GM12873 (cell line): Measurements from ENCODE around the gene ELOVL2.

Source experiments
- TF ChIP-seq, protein P1 (sequence below): IDR thresholded peaks from 2 replicates; pipeline ENCODE4 v1.5.1; 2012; ENCODE audit warnings: low read depth, mild to moderate bottlenecking, moderate library complexity, low read length, control low read depth; ENCODE audit not compliant: insufficient read depth; ENCODE audit errors: missing control alignments

Gene ELOVL2

DNA sequence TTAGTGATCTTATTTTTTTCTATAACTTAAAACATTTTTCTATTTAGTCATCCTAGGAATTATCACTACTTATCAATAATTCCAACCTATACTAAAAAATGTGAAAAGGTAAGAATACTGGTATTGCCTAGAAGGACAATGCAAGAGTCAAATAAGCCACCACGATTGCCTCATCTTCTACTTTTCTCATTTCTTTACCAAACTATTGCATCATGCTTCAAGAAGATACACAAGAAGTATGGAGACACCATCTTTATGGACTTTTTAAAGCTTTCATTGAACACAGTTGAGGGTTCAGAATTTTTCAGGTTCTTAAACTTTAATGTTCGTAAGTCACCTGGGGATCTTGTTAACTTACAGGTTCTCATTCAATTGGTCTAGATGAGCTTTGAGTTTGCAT is 25.9 kb downstream of the ELOVL2 start:
- TF ChIP-seq, protein P1, sequence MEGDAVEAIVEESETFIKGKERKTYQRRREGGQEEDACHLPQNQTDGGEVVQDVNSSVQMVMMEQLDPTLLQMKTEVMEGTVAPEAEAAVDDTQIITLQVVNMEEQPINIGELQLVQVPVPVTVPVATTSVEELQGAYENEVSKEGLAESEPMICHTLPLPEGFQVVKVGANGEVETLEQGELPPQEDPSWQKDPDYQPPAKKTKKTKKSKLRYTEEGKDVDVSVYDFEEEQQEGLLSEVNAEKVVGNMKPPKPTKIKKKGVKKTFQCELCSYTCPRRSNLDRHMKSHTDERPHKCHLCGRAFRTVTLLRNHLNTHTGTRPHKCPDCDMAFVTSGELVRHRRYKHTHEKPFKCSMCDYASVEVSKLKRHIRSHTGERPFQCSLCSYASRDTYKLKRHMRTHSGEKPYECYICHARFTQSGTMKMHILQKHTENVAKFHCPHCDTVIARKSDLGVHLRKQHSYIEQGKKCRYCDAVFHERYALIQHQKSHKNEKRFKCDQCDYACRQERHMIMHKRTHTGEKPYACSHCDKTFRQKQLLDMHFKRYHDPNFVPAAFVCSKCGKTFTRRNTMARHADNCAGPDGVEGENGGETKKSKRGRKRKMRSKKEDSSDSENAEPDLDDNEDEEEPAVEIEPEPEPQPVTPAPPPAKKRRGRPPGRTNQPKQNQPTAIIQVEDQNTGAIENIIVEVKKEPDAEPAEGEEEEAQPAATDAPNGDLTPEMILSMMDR, result no peak

DNA sequence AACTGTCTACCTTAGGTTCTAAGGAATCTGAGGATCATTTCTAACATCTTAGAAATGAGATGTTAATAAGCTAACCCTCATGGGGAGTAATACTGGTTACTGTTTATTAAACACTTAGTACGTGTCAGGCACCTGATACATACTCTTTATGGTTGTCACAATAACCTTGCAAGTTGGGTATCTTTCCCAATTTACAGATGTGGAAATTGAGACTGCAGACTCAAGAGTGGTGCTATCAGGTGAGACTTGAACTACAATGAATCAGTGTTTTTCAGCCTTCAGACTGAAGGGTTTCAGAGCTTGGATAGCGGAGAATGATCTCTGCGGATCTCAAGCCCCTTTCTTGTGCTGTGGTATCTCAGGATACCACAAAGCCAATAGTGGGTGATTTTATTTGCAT is 27.0 kb downstream of the ELOVL2 start:
- TF ChIP-seq, protein P1, result no peak

DNA sequence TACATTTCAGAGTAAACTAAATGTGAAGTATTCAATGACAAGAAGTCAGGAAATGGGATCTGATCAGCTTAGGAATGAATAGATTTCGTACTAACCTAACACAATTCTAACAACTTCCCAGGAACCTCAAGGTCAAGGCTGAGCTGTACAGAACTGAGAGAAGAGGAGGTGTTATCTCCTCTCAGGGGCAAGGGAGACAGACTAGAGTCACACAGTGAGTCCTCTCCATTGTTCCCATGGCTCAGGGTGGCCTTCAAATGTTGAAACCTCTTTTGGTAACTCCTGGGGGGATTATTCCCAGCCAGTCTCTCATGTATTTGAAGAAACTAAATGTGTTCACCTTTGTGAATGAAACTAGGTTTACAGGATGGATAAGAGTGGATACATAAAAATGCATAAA is 27.7 kb downstream of the ELOVL2 start:
- TF ChIP-seq, protein P1, result no peak

DNA sequence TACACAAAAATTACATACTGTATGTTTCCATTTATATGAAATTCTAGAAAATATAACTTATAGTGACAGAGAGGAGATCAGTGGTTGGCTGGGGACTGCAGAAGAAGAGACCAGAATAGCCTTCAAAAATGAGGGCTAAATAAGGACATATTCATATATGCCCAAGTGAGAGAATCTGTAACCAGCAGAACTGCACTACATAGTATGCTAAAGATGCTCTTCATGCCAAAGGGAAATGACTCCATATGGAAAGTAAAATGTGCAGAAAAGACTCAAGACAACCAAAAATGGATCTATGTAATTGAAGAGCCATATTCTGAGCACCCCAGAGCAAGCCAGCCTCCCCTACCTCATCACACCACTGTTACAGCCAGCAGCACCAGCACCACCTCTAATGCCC is 29.0 kb downstream of the ELOVL2 start:
- TF ChIP-seq, protein P1, result no peak

DNA sequence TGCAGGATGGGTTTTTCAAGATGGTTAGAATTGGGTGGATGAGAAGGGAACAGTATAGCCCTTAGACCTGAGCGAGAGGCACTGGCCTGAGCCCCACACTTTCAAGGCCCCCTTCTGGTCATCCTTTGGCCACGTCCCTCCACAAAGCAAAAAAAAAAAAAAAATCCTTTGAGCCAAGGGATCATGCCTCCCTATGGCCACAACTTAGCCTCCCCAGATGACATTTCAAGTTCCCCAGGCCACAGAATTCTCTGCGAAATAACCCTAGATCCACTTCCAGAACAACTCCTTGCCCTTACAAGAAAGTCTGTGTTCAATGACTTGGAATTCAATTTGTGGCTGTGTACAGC is 30.4 kb downstream of the ELOVL2 start:
- TF ChIP-seq, protein P1, result no peak

DNA sequence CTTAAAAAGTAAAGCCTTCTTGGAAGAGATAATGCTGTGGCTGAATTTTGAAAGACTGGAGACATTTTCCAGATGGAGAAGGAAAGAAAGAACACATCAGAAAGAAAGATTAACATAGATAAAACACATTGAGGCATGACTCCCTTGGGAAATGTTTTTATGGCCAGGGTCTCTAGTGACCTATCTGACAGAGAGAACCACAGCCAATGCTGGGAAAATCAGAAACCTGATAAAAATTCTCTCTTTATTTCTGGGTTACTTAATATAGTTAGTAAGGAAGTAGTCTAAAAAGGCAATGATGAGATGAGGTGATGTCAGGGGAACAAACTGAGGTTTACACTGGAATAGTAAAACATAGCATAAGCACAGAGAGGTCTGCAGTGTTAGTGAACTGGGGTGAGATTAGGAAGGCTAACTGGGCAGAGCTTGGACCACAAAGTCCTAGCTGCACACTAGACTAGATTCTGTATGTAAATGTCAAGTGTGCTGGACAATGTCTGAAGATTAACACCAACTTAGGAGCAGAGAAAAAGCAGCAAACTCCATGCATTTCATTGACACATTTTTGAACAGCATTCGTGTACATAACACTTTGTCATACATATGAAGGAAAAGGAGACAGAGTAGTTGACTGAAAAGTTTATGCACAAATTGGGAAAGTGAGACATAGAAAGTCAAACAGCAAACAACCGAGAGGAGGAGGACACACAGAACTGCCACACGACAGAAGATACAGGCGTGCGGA is 31.0 kb downstream of the ELOVL2 start:
- TF ChIP-seq, protein P1, result no peak

DNA sequence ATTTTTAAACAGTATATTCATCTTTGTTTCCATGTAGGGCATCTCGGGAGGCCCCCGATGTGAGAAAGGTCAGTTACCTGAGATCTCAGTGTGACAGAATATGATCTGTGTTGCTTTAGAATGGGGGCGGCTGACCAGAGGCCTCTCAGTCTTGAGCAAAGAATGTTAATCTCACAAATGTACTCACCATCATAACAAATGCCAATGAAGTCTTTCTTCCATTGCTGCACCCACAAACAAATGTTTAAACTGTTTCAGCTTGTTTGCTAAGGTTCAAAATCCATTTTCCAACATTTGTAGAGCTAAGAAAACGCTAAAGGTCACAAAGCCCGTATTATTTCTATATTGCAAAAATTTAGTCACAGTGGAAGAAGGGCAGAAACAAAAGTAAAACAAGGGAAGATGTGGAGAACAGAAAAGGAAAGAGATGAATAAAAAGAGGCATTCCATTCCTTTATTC is 31.8 kb downstream of the ELOVL2 start:
- TF ChIP-seq, protein P1, result no peak
